Measurements from ENCODE around the gene TBC1D14. TPM values are rescaled to one million over a fixed set of nuclear protein-coding genes. Genes with fewer than 3 reads are reported as not detected.
A peak's percentile ranks its signal among the peaks of the same experiment; 100 is the strongest.

TBC1D14 gene
- total RNA-seq, 1 donor from 2014 or later = 33.2 TPM

DNA sequence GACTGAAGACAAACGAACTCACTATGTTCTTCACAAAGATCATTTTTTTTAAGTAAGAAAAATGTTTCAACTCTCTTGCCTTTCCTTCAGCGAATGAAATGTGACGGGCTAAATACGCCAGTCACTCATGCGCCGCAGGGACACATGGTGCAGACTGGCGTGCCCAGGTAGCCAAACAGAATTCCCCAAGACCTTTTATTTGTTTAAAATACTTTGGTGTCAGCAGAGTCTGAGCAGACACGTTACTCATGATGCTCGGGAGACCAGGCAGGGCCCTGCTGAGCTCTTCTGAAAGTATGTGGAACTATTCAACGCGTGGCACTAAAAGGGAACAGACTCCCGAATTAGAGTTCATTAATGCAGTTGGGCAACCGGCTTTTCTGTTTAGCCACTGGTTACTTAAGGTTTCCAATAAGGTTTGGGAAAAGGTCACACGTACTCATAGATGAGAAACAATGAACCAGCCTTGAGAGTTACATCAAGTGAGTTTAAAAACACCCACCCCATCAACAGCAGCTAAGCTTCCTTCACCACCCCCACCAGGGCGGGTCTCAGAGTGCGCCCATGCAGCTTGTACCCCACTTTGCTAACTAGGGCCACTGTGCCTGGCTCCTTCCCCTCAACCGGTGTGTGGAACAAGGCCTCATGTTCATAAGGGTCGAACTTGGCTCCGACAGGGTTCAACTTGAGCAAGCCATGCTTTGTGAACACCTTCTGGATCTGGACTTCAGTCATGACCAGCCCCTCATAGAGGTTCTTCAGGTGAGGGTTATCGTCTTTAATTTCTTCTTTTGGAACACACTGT lies 150.9 kb downstream of the TBC1D14 start:
- Mint-ChIP-seq H3K27me3 (ENCODE audit: unreplicated experiment) (no peaks in the 10 kb centered on the region), H3K4me3 (ENCODE audit: unreplicated experiment) (no peak overlapping the region), H3K4me1 (ENCODE audit: unreplicated experiment) (peaks cover 4% of the 10 kb centered on the region), H3K36me3 (ENCODE audit: unreplicated experiment) (peaks cover 40% of the 10 kb centered on the region), H3K27ac (ENCODE audit: unreplicated experiment) (no peak overlapping the region), H3K9me3 (ENCODE audit: unreplicated experiment) (no peaks in the 10 kb centered on the region)
- no peak for DNase-seq (ENCODE audit: extremely low spot score, unreplicated experiment)
- no peak for TF ChIP-seq CTCF (IDR thresholded peaks at IDR 0.05)

DNA sequence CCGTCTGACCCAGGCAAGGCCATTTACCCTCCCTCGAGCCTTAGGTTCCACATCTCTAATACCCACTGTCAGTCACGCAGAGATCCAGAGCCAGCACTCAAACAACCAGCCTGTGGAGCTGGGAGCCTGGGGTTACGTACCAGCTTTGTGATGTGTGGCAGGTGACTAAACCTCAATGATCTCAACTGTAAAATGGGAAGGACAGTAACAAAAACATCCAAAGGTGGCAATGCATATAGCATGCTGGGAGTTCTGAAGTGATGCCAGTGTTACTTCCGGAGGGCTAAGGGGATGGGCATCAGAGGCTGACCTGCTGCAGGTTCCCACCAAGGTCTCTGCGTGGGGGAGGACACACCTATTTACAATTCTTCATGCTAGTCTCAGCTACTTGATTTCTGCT lies 152.2 kb downstream of the TBC1D14 start:
- Mint-ChIP-seq H3K27ac (ENCODE audit: unreplicated experiment) (no peak overlapping the region), H3K36me3 (ENCODE audit: unreplicated experiment) (peaks cover 31% of the 10 kb centered on the region), H3K9me3 (ENCODE audit: unreplicated experiment) (no peaks in the 10 kb centered on the region), H3K4me1 (ENCODE audit: unreplicated experiment) (peaks cover 15% of the 10 kb centered on the region), H3K4me3 (ENCODE audit: unreplicated experiment) (no peak overlapping the region), H3K27me3 (ENCODE audit: unreplicated experiment) (no peaks in the 10 kb centered on the region)
- TF ChIP-seq CTCF (IDR thresholded peaks at IDR 0.05) = no peak
- DNase-seq (ENCODE audit: extremely low spot score, unreplicated experiment) = no peak

- no peak for TF ChIP-seq CTCF (IDR thresholded peaks at IDR 0.05)
Measured at GRCh38 chr4:7062816-7063215, 153.2 kb downstream of the TBC1D14 start.

GRCh38 chr4:7063362-7063761 lies 153.7 kb downstream of the TBC1D14 start:
- Mint-ChIP-seq H3K27me3 (ENCODE audit: unreplicated experiment) (no peaks in the 10 kb centered on the region), H3K27ac (ENCODE audit: unreplicated experiment) (no peak overlapping the region), H3K9me3 (ENCODE audit: unreplicated experiment) (no peaks in the 10 kb centered on the region), H3K4me1 (ENCODE audit: unreplicated experiment) (peaks cover 24% of the 10 kb centered on the region), H3K4me3 (ENCODE audit: unreplicated experiment) (no peak overlapping the region), H3K36me3 (ENCODE audit: unreplicated experiment) (peaks cover 26% of the 10 kb centered on the region)
- no peak for DNase-seq (ENCODE audit: extremely low spot score, unreplicated experiment)
- TF ChIP-seq CTCF (IDR thresholded peaks at IDR 0.05) = no peak

More at GRCh38 chr4:7062816-7063215, 153.2 kb downstream of the TBC1D14 start:
- no peak for DNase-seq (ENCODE audit: extremely low spot score, unreplicated experiment)
- Mint-ChIP-seq H3K9me3 (ENCODE audit: unreplicated experiment) (no peaks in the 10 kb centered on the region), H3K27ac (ENCODE audit: unreplicated experiment) (no peak overlapping the region), H3K4me3 (ENCODE audit: unreplicated experiment) (no peak overlapping the region), H3K36me3 (ENCODE audit: unreplicated experiment) (peaks cover 27% of the 10 kb centered on the region), H3K27me3 (ENCODE audit: unreplicated experiment) (no peaks in the 10 kb centered on the region), H3K4me1 (ENCODE audit: unreplicated experiment) (peaks cover 22% of the 10 kb centered on the region)

DNA sequence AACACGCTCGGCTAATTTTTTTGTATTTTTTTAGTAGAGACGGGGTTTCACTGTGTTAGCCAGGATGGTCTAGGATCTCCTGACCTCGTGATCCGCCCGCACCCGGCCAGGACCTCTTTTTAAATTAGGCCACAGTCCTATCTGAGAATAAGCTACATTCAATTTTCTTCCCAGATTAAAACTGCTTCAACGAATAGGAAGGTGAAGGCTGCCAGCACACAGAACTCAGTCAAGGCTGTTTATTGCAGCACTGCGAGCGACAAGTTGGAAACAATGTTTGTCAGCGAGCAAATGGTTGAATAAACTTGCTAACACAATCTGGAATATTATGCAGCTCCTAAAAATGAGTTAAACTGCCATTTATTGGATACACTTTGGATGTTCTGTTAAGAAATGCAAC lies 156.4 kb downstream of the TBC1D14 start:
- TF ChIP-seq CTCF (IDR thresholded peaks at IDR 0.05) = no peak
- H3K36me3 Mint-ChIP-seq (ENCODE audit: unreplicated experiment) = peaks cover 19% of the 10 kb centered on the region
- peaks cover 29% of the 10 kb centered on the region for H3K4me1 Mint-ChIP-seq (ENCODE audit: unreplicated experiment)
- H3K27me3 Mint-ChIP-seq (ENCODE audit: unreplicated experiment) = peaks cover 2% of the 10 kb centered on the region
- peak overlapping the region; percentile 95 for H3K4me3 Mint-ChIP-seq (ENCODE audit: unreplicated experiment)
- H3K9me3 Mint-ChIP-seq (ENCODE audit: unreplicated experiment) = no peaks in the 10 kb centered on the region
- no peak overlapping the region for H3K27ac Mint-ChIP-seq (ENCODE audit: unreplicated experiment)
- no peak for DNase-seq (ENCODE audit: extremely low spot score, unreplicated experiment)

Measured in osteocyte (in vitro differentiated cells).